HK-2 (cell line): ENCODE data around the gene GFRA1.

Source experiments
- DNase-seq: peaks from one replicate; pipeline ENCODE4 v3.0.0-alpha.2; 2018; ENCODE audit not compliant: unreplicated experiment

GFRA1 gene

DNA sequence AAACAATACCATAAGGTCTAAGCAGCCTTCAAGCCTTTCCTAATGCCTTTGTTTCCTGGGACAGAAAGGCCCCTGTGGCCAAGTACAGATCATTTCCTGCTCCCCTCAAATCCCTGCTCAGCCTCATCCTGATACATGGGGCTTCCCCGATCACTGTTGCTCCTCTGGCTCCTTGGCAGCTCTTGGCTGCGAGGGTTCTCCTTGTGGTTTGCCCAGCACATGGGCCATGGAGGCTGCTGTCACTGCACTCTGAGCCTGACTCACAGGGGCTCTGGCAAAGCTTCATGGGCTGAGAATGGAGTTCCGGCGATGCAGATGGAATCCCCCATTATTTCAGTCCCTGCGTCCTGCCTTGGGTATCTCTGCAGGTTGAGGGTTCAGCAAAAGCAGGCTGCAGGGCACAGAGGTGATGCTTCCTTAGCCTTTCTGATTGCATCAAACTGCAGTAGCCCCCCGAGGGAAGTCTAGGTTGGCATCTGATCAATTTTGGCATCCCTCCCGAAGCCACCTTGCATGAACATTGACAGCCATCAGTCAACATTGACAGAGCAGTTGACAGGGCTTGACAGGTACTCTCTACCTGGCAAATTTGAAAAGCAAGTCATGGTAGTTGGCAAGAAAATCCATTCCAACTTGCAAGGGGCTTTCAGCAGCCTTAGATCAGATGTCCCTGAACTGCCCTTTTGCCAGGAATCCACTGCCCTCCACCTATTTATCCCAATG lies 168.6 kb downstream of the GFRA1 start:
- DNase-seq = no peak

- DNase-seq = no peak
Observed at GRCh38 chr10:116103668-116104067, 169.3 kb downstream of the GFRA1 start.

DNA sequence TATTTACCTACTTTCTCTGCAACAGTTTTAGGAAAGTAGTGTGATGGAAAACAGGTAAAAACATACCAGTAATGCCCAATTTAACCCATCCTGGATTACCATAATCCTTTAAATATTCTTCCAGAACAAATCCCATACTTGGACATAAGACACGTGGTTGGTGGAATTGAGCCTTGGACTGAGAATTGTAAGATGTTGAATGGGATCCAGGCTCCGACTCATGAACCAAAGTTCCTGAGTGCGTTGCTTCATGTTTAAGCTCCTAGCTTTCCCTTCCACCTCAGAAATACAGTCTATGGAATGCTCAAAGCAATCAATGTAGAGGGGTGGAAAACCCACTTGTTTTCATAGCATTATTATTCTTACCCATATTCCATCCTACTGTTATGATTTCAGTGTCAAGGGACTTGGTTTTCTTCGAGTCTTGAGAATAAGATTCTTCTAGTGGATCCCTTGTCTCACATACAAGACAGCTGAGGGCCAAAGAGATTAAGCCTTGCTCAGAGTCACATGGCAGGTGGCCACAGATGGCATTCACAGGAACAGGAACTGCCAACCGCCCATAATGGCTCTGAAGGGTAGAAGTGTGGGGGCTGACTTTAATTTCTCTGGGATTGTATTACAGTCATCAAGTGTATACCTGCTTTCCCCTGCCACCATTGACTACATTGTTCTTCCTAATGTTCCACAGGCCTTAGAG lies 171.2 kb downstream of the GFRA1 start:
- DNase-seq = no peak

GRCh38 chr10:116100984-116101383 lies 172.0 kb downstream of the GFRA1 start:
- no peak for DNase-seq

- peak; percentile 76 for DNase-seq
Observed at GRCh38 chr10:116099023-116099420, 174.0 kb downstream of the GFRA1 start.

- DNase-seq = peak; percentile 73
Observed at GRCh38 chr10:116098411-116099022, 174.5 kb downstream of the GFRA1 start.

- DNase-seq = peak; percentile 47
Observed at GRCh38 chr10:116097239-116097784, 175.7 kb downstream of the GFRA1 start.

- no peak for DNase-seq
Observed at GRCh38 chr10:116096526-116096925, 176.5 kb downstream of the GFRA1 start.

GRCh38 chr10:116094356-116094755 lies 178.7 kb downstream of the GFRA1 start:
- DNase-seq = no peak

GRCh38 chr10:116093031-116093430 lies 180.0 kb downstream of the GFRA1 start:
- no peak for DNase-seq

- peak; percentile 54 for DNase-seq
Observed at GRCh38 chr10:116088985-116089384, 184.0 kb downstream of the GFRA1 start.

- DNase-seq = no peak
Observed at GRCh38 chr10:116085323-116085722, 187.7 kb downstream of the GFRA1 start.

- DNase-seq = peak; percentile 76
Observed at GRCh38 chr10:116084161-116084560, 188.8 kb downstream of the GFRA1 start.

DNA sequence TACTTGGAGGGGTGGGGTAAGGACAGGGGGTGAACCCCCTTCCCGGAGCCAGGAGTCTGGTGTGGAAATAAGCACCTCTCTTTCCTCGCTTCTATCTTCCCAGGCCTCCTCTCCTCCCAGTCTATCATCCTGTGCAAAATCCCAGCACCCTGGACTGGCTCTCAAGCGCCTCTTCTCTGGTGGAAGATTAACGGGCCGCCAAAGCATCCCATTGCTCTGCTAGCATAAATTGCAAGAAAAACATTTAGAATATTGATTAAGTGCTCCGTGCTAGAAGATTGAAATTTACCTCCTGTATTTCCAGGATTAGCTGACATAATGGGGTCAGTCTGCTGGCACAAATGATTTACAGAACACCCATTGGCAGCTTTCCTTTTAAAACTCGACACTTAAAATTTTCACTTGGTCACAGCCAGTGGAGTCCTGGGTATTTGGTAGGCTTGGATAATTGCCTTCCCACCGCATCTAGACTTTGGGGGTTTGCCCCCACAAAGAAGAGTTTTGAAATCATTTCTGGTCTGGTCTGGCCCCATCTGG lies 189.7 kb downstream of the GFRA1 start:
- no peak for DNase-seq

GRCh38 chr10:116082762-116083161 lies 190.2 kb downstream of the GFRA1 start:
- no peak for DNase-seq

GRCh38 chr10:116082206-116082605 lies 190.8 kb downstream of the GFRA1 start:
- DNase-seq = peak; percentile 42

DNA sequence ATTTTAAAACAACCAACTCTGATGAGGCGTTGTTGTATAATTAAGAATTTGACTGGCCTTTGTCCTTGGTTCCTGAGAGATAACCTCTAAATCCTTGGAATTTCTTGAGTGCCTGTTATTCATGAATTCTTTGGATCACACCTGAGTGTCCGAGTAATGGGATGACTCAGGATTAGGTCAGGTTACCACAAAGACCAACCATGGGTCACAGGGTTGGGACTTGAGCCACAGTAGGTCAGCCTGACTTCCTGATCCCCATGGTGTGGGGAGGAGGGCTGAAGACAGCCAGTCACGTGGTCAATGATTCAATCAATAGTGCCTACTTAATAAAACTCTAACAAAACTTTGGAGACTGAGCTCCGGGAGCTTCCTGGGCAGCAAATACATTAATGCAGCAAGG lies 192.5 kb downstream of the GFRA1 start:
- DNase-seq = peak; percentile 92

GRCh38 chr10:116079355-116079754 lies 193.7 kb downstream of the GFRA1 start:
- no peak for DNase-seq

- DNase-seq = no peak
Observed at GRCh38 chr10:116076621-116077020, 196.4 kb downstream of the GFRA1 start.

GRCh38 chr10:116073510-116073909 lies 199.5 kb downstream of the GFRA1 start:
- no peak for DNase-seq

- DNase-seq = no peak
Observed at GRCh38 chr10:116073001-116073400, 200.0 kb downstream of the GFRA1 start.

- no peak for DNase-seq
Observed at GRCh38 chr10:116071453-116072148, 201.4 kb downstream of the GFRA1 start.
